Parathyroid adenoma (tissue), 2 donors: ENCODE data around the gene CLPTM1.

Experiments used
- H2AFZ ChIP-seq: fragments of 300-600 bp; sonication (generic); one replicate; pipeline ENCODE4 v1.7.0; 2017; ENCODE audit warnings: antibody characterized with exemption, mild to moderate bottlenecking
- H3K27ac ChIP-seq: fragments of 300-600 bp; sonication (generic); one replicate; pipeline ENCODE4 v1.7.0; 2017
- H3K27me3 ChIP-seq: fragments of 300-600 bp; sonication (generic); one replicate; pipeline ENCODE4 v1.7.0; 2017; ENCODE audit warnings: low read length; ENCODE audit not compliant: control insufficient read depth, insufficient read depth
- H3K36me3 ChIP-seq: fragments of 300-600 bp; sonication (generic); one replicate; pipeline ENCODE4 v1.7.0; 2017; ENCODE audit warnings: low read length; ENCODE audit not compliant: control insufficient read depth, insufficient read depth
- H3K4me1 ChIP-seq: fragments of 300-600 bp; sonication (generic); one replicate; pipeline ENCODE4 v1.7.0; 2017; ENCODE audit warnings: control low read depth
- H3K4me2 ChIP-seq: fragments of 300-600 bp; sonication (generic); one replicate; pipeline ENCODE4 v1.7.0; 2017; ENCODE audit warnings: low read length
- H3K4me3 ChIP-seq: fragments of 300-600 bp; sonication (generic); one replicate; pipeline ENCODE4 v1.7.0; 2017; ENCODE audit warnings: low read depth, low read length
- H3K79me2 ChIP-seq: fragments of 300-600 bp; sonication (generic); one replicate; pipeline ENCODE4 v1.7.0; 2017; ENCODE audit warnings: control low read depth
- H3K9ac ChIP-seq: fragments of 300-600 bp; sonication (generic); one replicate; pipeline ENCODE4 v1.7.0; 2017; ENCODE audit warnings: mild to moderate bottlenecking
- H3K9me3 ChIP-seq: fragments of 300-600 bp; sonication (generic); one replicate; pipeline ENCODE4 v1.7.0; 2017; ENCODE audit warnings: low read length; ENCODE audit not compliant: control insufficient read depth
- CTCF ChIP-seq: fragments of 300-600 bp; sonication (generic); IDR thresholded peaks from one replicate; pipeline ENCODE4 v1.7.0; 2017; ENCODE audit warnings: antibody characterized with exemption, mild to moderate bottlenecking
- donor health status: primary hyperparathyroidism.

CLPTM1 gene

GRCh38 chr19:44987148-44987675, 32.0 kb downstream of the CLPTM1 start:
- Histone ChIP-seq H3K36me3 (no peaks in the 10 kb centered on the region), H2AFZ (no peak overlapping the region), H3K4me2 (no peak overlapping the region), H3K27ac (no peak overlapping the region), H3K9ac (no peak overlapping the region), H3K9me3 (no peaks in the 10 kb centered on the region), H3K4me3 (no peak overlapping the region), H3K4me1 (no peaks in the 10 kb centered on the region), H3K79me2 (no peaks in the 10 kb centered on the region), H3K27me3 (no peaks in the 10 kb centered on the region)
- no peak for TF ChIP-seq CTCF

- no peak for TF ChIP-seq CTCF
- Histone ChIP-seq H3K9me3 (no peaks in the 10 kb centered on the region), H3K9ac (no peak overlapping the region), H3K4me2 (no peak overlapping the region), H2AFZ (no peak overlapping the region), H3K79me2 (no peaks in the 10 kb centered on the region), H3K4me3 (no peak overlapping the region), H3K4me1 (no peaks in the 10 kb centered on the region), H3K27me3 (no peaks in the 10 kb centered on the region), H3K36me3 (no peaks in the 10 kb centered on the region), H3K27ac (no peak overlapping the region)
These were observed 33.1 kb downstream of the CLPTM1 start for GRCh38 chr19:44988273-44988672.

- Histone ChIP-seq H3K27ac (no peak overlapping the region), H3K9me3 (no peaks in the 10 kb centered on the region), H3K9ac (no peak overlapping the region), H3K79me2 (no peaks in the 10 kb centered on the region), H3K4me1 (no peaks in the 10 kb centered on the region), H2AFZ (no peak overlapping the region), H3K36me3 (no peaks in the 10 kb centered on the region), H3K4me3 (no peak overlapping the region), H3K4me2 (no peak overlapping the region), H3K27me3 (no peaks in the 10 kb centered on the region)
- peak; percentile 39 for TF ChIP-seq CTCF
These were observed 33.8 kb downstream of the CLPTM1 start for GRCh38 chr19:44988896-44989556.

- Histone ChIP-seq H3K27me3 (no peaks in the 10 kb centered on the region), H3K9me3 (no peaks in the 10 kb centered on the region), H3K4me1 (no peaks in the 10 kb centered on the region), H3K27ac (no peak overlapping the region), H3K9ac (no peak overlapping the region), H3K4me3 (no peak overlapping the region), H2AFZ (no peak overlapping the region), H3K79me2 (no peaks in the 10 kb centered on the region), H3K36me3 (no peaks in the 10 kb centered on the region), H3K4me2 (no peak overlapping the region)
- TF ChIP-seq CTCF: no peak
These were observed 35.3 kb downstream of the CLPTM1 start for GRCh38 chr19:44990459-44990858.

GRCh38 chr19:44990966-44991365, 35.8 kb downstream of the CLPTM1 start:
- no peak overlapping the region for H3K9ac ChIP-seq
- H2AFZ ChIP-seq: no peak overlapping the region
- H3K36me3 ChIP-seq: no peaks in the 10 kb centered on the region
- no peaks in the 10 kb centered on the region for H3K79me2 ChIP-seq
- H3K27ac ChIP-seq: no peak overlapping the region
- no peaks in the 10 kb centered on the region for H3K9me3 ChIP-seq
- no peak overlapping the region for H3K4me3 ChIP-seq
- no peaks in the 10 kb centered on the region for H3K4me1 ChIP-seq
- TF ChIP-seq CTCF: no peak
- H3K27me3 ChIP-seq: no peaks in the 10 kb centered on the region
- H3K4me2 ChIP-seq: no peak overlapping the region
